Medulla oblongata (tissue), 1 donor: Measurements from ENCODE around the gene UVSSA.
"Not testable (repeated sequence)": the region's sequence is repeated elsewhere in the genome, so short reads cannot be mapped to it uniquely, and the experiment has no call there.

ENCODE experiments used
- DNase-seq: peaks from one replicate; pipeline ENCODE4 v3.0.0-alpha.2; 2015; ENCODE audit errors: extremely low spot score

UVSSA gene

GRCh38 chr4:1317177-1318045 lies 29.6 kb upstream of the UVSSA start:
- no peak for DNase-seq

GRCh38 chr4:1318046-1318375 lies 29.0 kb upstream of the UVSSA start:
- no peak for DNase-seq

GRCh38 chr4:1318488-1319213 lies 28.4 kb upstream of the UVSSA start:
- DNase-seq = no peak

- no peak for DNase-seq
Observed at GRCh38 chr4:1321486-1321885, 25.5 kb upstream of the UVSSA start.

- DNase-seq = no peak
Observed at GRCh38 chr4:1321946-1322650, 24.9 kb upstream of the UVSSA start.

- DNase-seq = no peak
Observed at GRCh38 chr4:1323280-1323634, 23.8 kb upstream of the UVSSA start.

GRCh38 chr4:1323635-1324442 lies 23.2 kb upstream of the UVSSA start:
- no peak for DNase-seq

GRCh38 chr4:1324443-1325175 lies 22.4 kb upstream of the UVSSA start:
- DNase-seq = not testable (repeated sequence)

- DNase-seq = no peak
Observed at GRCh38 chr4:1325176-1325480, 21.9 kb upstream of the UVSSA start.

- no peak for DNase-seq
Observed at GRCh38 chr4:1325681-1326635, 21.1 kb upstream of the UVSSA start.

- no peak for DNase-seq
Observed at GRCh38 chr4:1326751-1327525, 20.1 kb upstream of the UVSSA start.

- no peak for DNase-seq
Observed at GRCh38 chr4:1327526-1328266, 19.3 kb upstream of the UVSSA start.

GRCh38 chr4:1328267-1329155 lies 18.5 kb upstream of the UVSSA start:
- no peak for DNase-seq

GRCh38 chr4:1329408-1330371 lies 17.3 kb upstream of the UVSSA start:
- no peak for DNase-seq

- DNase-seq = no peak
Observed at GRCh38 chr4:1330761-1331590, 16.0 kb upstream of the UVSSA start.
